Esophagus (tissue), 2 donors: ENCODE data around the gene FLT3. TPM values are rescaled to one million over a fixed set of nuclear protein-coding genes. Genes with fewer than 3 reads are reported as not detected.
"Not testable (repeated sequence)": the region's sequence is repeated elsewhere in the genome, so short reads cannot be mapped to it uniquely, and the experiment has no call there.

Experiments
- H3K27ac ChIP-seq, 2 donors: one replicate each; pipeline ENCODE4 v1.5.1; 2013; ENCODE audit warnings: low read depth in 2 of 2, mild to moderate bottlenecking in 2 of 2, inconsistent platforms in 1 of 2, low read length in 1 of 2, moderate library complexity in 1 of 2
- H3K27me3 ChIP-seq, 2 donors: one replicate each; pipeline ENCODE4 v1.6.1; 2013; ENCODE audit warnings: low read length in 2 of 2, control low read depth in 1 of 2, mild to moderate bottlenecking in 1 of 2; ENCODE audit not compliant: insufficient read depth in 2 of 2, control insufficient read depth in 1 of 2
- H3K36me3 ChIP-seq, 2 donors: one replicate each; pipeline ENCODE4 v1.6.1; 2013; ENCODE audit warnings: low read length in 1 of 2; ENCODE audit not compliant: control insufficient read depth in 2 of 2, insufficient read depth in 2 of 2
- H3K4me1 ChIP-seq, 2 donors: one replicate each; pipeline ENCODE4 v1.6.1; 2013; ENCODE audit warnings: low read length in 1 of 2; ENCODE audit not compliant: control insufficient read depth in 2 of 2, insufficient read depth in 2 of 2
- H3K4me3 ChIP-seq, 2 donors: one replicate each; pipeline ENCODE4 v1.5.1; 2013; ENCODE audit warnings: low read length in 2 of 2, mild to moderate bottlenecking in 2 of 2, low read depth in 1 of 2, moderate library complexity in 1 of 2
- H3K9me3 ChIP-seq, 2 donors: one replicate each; pipeline ENCODE4 v1.6.1; 2013; ENCODE audit warnings: mild to moderate bottlenecking in 2 of 2, low read depth in 1 of 2, low read length in 1 of 2, moderate library complexity in 1 of 2; ENCODE audit not compliant: control insufficient read depth in 2 of 2, insufficient read depth in 1 of 2
- WGBS, 2 donors: extraction: QIAGEN DNeasy Blood & Tissue Kit; methylation state at CpG; one replicate each; pipeline ENCODE4 v1.1.7; 2013; 5-methylcytosine and 5-hydroxymethylcytosine counted together
- polyA plus RNA-seq, 2 donors: library from polyadenylated mRNA; stranded (reverse); fragments of 200-250 nt; gene quantifications; one replicate each; pipeline ENCODE4 v1.2.3, GENCODE V29; 2013
- donor health status: healthy with polysubstance abuse.
- donor health status: Bipolar disorder and iron deficiency.

FLT3 gene
- polyA plus RNA-seq, 2 donors, result 0.08 to 0.19 TPM

DNA sequence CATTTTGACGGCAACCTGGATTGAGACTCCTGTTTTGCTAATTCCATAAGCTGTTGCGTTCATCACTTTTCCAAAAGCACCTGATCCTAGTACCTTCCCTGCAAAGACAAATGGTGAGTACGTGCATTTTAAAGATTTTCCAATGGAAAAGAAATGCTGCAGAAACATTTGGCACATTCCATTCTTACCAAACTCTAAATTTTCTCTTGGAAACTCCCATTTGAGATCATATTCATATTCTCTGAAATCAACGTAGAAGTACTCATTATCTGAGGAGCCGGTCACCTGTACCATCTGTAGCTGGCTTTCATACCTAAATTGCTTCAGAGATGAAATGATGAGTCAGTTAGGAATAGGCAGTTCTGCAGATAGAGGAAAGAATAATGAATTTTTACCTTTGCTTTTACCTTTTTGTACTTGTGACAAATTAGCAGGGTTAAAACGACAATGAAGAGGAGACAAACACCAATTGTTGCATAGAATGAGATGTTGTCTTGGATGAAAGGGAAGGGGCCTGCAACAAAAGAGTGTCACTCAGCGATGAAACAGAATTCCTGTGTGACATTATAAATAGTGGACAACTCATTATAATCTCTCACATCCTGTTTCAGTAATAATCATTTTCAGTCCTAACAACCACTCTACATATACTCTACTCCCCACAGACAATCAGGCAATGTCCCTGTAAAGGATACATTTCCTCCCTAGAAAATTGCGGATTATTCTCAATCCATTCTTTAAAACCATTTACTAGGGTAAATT is 66.3 kb downstream of the FLT3 start:
- 83 to 84% methylated on average over 8 of the region's 8 CpGs for WGBS, 2 donors
- no peaks in the 10 kb centered on the region for H3K9me3 ChIP-seq
- H3K27ac ChIP-seq, result no peak overlapping the region
- no peaks in the 10 kb centered on the region for H3K4me1 ChIP-seq
- H3K27me3 ChIP-seq, result no peaks in the 10 kb centered on the region
- no peak overlapping the region for H3K4me3 ChIP-seq
- H3K36me3 ChIP-seq, result no peaks in the 10 kb centered on the region

DNA sequence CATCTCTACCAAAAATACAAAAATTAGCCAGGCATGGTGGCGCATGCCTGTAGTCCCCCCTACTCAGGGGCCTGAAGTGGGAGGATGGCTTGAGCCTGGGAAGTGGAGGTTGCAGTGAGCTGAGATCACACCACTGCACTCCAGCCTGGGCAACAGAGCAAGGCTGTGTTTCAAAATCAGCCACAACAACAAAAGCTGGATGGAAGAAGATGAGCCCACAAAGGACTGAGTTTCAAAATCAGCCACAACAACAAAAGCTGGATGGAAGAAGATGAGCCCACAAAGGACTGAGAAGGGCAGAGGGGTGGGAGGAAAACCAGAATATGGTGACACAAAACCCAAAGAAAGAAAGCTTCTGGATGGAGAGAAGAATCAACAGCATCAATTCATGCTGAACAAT is 67.9 kb downstream of the FLT3 start:
- H3K27me3 ChIP-seq, H3K9me3 ChIP-seq, H3K36me3 ChIP-seq, H3K4me1 ChIP-seq, H3K4me3 ChIP-seq, H3K27ac ChIP-seq: not testable (repeated sequence)
- WGBS, 2 donors, result 89 to 90% methylated on average over 1 of the region's 1 CpG

GRCh38 chr13:28031896-28032288 is 68.5 kb downstream of the FLT3 start:
- no peaks in the 10 kb centered on the region for H3K36me3 ChIP-seq
- H3K4me3 ChIP-seq, result no peak overlapping the region
- no peaks in the 10 kb centered on the region for H3K27me3 ChIP-seq
- H3K9me3 ChIP-seq, result no peaks in the 10 kb centered on the region
- no peaks in the 10 kb centered on the region for H3K4me1 ChIP-seq
- H3K27ac ChIP-seq, result no peak overlapping the region
- 76 to 77% methylated on average over 5 of the region's 5 CpGs for WGBS, 2 donors

DNA sequence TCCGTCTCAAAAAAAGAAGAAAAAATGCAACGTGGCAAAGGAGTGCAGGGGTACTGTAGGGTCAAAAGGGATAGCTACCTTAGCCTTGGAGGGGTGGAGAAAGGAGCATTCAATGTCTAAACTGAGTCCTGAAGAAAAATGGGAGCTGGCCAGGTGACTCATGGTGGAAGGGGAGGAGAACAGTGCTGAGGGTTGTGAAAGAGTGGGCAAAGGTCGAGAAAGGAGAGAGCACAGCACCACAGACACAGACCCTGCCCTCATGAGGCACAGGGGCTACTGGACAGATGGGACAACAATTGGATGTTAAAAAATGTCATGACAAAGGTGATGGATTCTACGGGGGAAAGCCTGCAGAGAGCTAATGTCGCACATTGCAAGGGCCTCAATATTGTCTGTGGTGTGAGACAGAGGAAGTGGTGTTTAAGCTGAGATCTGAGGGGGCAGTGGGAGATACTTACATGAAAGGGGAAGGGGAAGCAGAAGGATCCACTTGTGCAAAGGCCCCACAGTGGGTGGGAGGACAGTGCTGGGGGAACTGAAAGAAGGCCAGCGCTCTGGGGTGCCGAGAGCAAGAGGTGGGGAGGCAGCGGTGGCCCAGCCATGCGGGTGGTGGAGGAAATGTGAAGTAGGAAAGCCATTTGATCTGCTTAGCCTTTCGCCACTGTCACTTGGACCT is 69.0 kb downstream of the FLT3 start:
- 79 to 84% methylated on average over 10 of the region's 10 CpGs for WGBS, 2 donors

DNA sequence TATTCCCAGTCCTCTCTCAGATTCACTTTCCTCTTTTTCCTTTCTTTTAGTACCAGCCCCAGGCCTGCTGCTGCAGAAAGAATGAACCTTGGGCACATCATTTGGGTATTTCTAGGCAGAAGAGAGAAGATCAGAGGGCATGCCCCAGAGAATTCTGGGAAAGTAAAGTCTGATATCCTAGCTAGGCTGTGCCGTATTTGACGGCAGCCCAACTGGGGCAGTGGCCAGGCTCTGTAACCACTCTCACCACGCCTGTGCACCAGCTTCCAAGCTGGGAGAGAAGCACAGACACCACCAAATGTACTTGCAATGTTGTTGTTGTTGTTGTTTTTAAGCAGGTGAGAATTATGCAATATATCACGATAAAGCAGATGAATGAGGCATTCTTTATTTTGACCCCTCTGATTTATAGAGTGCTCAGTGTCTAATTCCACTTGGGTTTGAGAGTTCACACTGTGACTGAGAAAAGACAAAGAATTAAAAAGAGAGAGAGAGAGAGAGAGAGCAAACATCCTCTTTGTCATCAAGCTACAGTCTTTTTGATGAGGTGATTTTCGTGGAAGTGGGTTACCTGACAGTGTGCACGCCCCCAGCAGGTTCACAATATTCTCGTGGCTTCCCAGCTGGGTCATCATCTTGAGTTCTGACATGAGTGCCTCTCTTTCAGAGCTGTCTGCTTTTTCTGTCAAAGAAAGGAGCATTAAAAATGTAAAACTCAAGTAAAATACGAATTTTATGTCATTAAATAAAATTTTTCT is 72.6 kb downstream of the FLT3 start:
- H3K4me3 ChIP-seq, result no peak overlapping the region
- H3K36me3 ChIP-seq, result no peaks in the 10 kb centered on the region
- H3K27ac ChIP-seq, result no peak overlapping the region
- no peaks in the 10 kb centered on the region for H3K27me3 ChIP-seq
- WGBS, 2 donors, result 68% methylated on average over 8 of the region's 8 CpGs
- no peaks in the 10 kb centered on the region for H3K4me1 ChIP-seq
- no peaks in the 10 kb centered on the region for H3K9me3 ChIP-seq

More for the DNA sequence above, 69.0 kb downstream of the FLT3 start:
- Histone ChIP-seq H3K9me3 (no peaks in the 10 kb centered on the region), H3K4me3 (no peak overlapping the region), H3K36me3 (no peaks in the 10 kb centered on the region), H3K27me3 (no peaks in the 10 kb centered on the region), H3K27ac (no peak overlapping the region), H3K4me1 (no peaks in the 10 kb centered on the region)

DNA sequence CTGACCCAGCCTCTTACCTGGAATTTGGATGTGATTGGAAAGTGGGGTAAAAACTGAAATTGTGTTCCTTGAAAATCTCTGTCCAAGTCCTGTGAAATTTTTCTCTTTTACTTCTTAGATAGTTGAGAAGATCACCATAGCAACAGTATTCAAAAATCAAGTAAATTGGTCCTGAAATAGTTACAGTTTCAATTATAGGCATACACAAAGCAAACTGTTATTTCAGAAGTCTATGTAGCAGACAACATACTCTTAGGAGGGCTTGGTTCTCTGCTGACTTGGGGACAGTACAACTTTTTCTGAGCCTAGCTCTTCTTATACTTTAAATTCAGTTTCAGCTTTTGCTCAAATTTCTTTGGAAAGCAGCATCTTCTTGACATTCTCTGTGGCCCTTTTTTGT is 73.3 kb downstream of the FLT3 start:
- no peaks in the 10 kb centered on the region for H3K27me3 ChIP-seq
- no peak overlapping the region for H3K4me3 ChIP-seq
- no peaks in the 10 kb centered on the region for H3K9me3 ChIP-seq
- H3K4me1 ChIP-seq, result no peaks in the 10 kb centered on the region
- no peaks in the 10 kb centered on the region for H3K36me3 ChIP-seq
- H3K27ac ChIP-seq, result no peak overlapping the region

- Histone ChIP-seq H3K9me3 (no peaks in the 10 kb centered on the region), H3K36me3 (no peaks in the 10 kb centered on the region), H3K4me1 (no peaks in the 10 kb centered on the region), H3K27me3 (no peaks in the 10 kb centered on the region), H3K27ac (no peak overlapping the region), H3K4me3 (no peak overlapping the region)
- WGBS, 2 donors, result 88 to 89% methylated on average over 9 of the region's 9 CpGs
Measured at GRCh38 chr13:28026508-28026907, 73.9 kb downstream of the FLT3 start.

GRCh38 chr13:28022848-28023518 is 77.4 kb downstream of the FLT3 start:
- H3K4me1 ChIP-seq, result no peaks in the 10 kb centered on the region
- H3K4me3 ChIP-seq, result no peak overlapping the region
- WGBS, 2 donors, result 50 to 53% methylated on average over 9 of the region's 9 CpGs
- no peaks in the 10 kb centered on the region for H3K36me3 ChIP-seq
- no peaks in the 10 kb centered on the region for H3K27me3 ChIP-seq
- H3K9me3 ChIP-seq, result no peaks in the 10 kb centered on the region
- H3K27ac ChIP-seq, result no peak overlapping the region

- Histone ChIP-seq H3K4me1 (no peaks in the 10 kb centered on the region), H3K27me3 (no peaks in the 10 kb centered on the region), H3K4me3 (no peak overlapping the region), H3K36me3 (no peaks in the 10 kb centered on the region), H3K27ac (no peak overlapping the region), H3K9me3 (no peaks in the 10 kb centered on the region)
- 50 to 51% methylated on average over 3 of the region's 3 CpGs for WGBS, 2 donors
Measured at GRCh38 chr13:28014301-28014700, 86.1 kb downstream of the FLT3 start.
